H1 (cell line): ENCODE measurements around the gene PKD1L1. TPM values are rescaled to one million over a fixed set of nuclear protein-coding genes. Genes with fewer than 3 reads are reported as not detected.
A peak's percentile ranks its signal among the peaks of the same experiment; 100 is the strongest.

Source experiments
- CTCF ChIA-PET: fragments of 300-600 bp; sonication (Branson Sonifier 250); formaldehyde crosslinking; loops from one replicate; lab custom pipeline; 2021; ENCODE audit not compliant: partially characterized antibody; lab: Charles Lee
- POLR2A ChIA-PET: fragments of 300-600 bp; sonication (Branson Sonifier 250); formaldehyde crosslinking; loops from one replicate; lab custom pipeline; 2021; ENCODE audit warnings: inconsistent platforms; ENCODE audit not compliant: partially characterized antibody; lab: Charles Lee
- DNase-seq, 2 experiments: peaks; one replicate each; pipeline versions ENCODE4 v3.0.0 to v3.0.0-alpha.2; 2010 to 2022; ENCODE audit warnings: low spot score in 2 of 2, low read depth in 1 of 2, mixed read lengths in 1 of 2
- FAIRE-seq: peaks from 2 replicates; lab custom pipeline; 2011; peaks lifted over from hg19 to GRCh38; lab: Jason Lieb, UNC
- H2AFZ ChIP-seq: 2 replicates; pipeline ENCODE4 v1.8.1; 2012; ENCODE audit warnings: low read length, inconsistent platforms
- H2AK5ac ChIP-seq: 2 replicates; pipeline ENCODE4 v1.6.1; 2013; ENCODE audit warnings: low read depth, low read length
- H2BK120ac ChIP-seq: replicated peaks from 2 replicates; pipeline ENCODE3; 2013; ENCODE audit warnings: low read depth, low read length, inconsistent platforms
- H2BK12ac ChIP-seq: 2 replicates; pipeline ENCODE4 v1.6.1; 2013; ENCODE audit warnings: low read depth, low read length
- H2BK15ac ChIP-seq: 2 replicates; pipeline ENCODE4 v1.6.1; 2013; ENCODE audit warnings: low read length
- H2BK20ac ChIP-seq: 2 replicates; pipeline ENCODE4 v1.6.1; 2013; ENCODE audit warnings: low read length
- H2BK5ac ChIP-seq: 2 replicates; pipeline ENCODE4 v1.6.1; 2013; ENCODE audit warnings: low read depth, low read length
- H3K14ac ChIP-seq: 2 replicates; pipeline ENCODE4 v1.6.1; 2013; ENCODE audit warnings: inconsistent platforms; ENCODE audit not compliant: insufficient read length
- H3K18ac ChIP-seq: 2 replicates; pipeline ENCODE4 v1.6.1; 2013; ENCODE audit warnings: low read length; ENCODE audit errors: extremely low read depth
- H3K23ac ChIP-seq: 2 replicates; pipeline ENCODE4 v1.6.1; 2013; ENCODE audit warnings: inconsistent platforms; ENCODE audit not compliant: insufficient read length
- H3K23me2 ChIP-seq: 2 replicates; pipeline ENCODE4 v1.6.1; 2013; ENCODE audit warnings: low read depth, low read length
- H3K27ac ChIP-seq: 2 replicates; pipeline ENCODE4 v1.6.1; 2011; ENCODE audit warnings: low read depth, low read length, inconsistent platforms
- H3K27me3 ChIP-seq, 4 experiments: replicated peaks in 1 of 4; 1 replicate in 1 of 4; 2 replicates in 3 of 4; pipeline versions ENCODE4 v1.6.1 to v1.8.1; 2011 to 2013; ENCODE audit warnings: low read length in 3 of 4, mild to moderate bottlenecking in 3 of 4, inconsistent platforms in 2 of 4, mixed read lengths in 2 of 4, moderate library complexity in 1 of 4; ENCODE audit not compliant: control insufficient read depth in 3 of 4, insufficient read depth in 3 of 4; ENCODE audit errors: extremely low read depth in 1 of 4
- H3K36me3 ChIP-seq, 4 experiments: 2 replicates each; pipeline versions ENCODE4 v1.6.1 to v1.8.1; 2011 to 2013; ENCODE audit warnings: mild to moderate bottlenecking in 4 of 4, low read length in 3 of 4, moderate library complexity in 2 of 4, control low read depth in 1 of 4, inconsistent platforms in 1 of 4; ENCODE audit not compliant: insufficient read depth in 4 of 4, control insufficient read depth in 2 of 4
- H3K4ac ChIP-seq: replicated peaks from 2 replicates; pipeline ENCODE3; 2013; ENCODE audit warnings: low read length, low read depth, mixed read lengths, inconsistent platforms; ENCODE audit not compliant: insufficient read length
- H3K4me1 ChIP-seq, 4 experiments: replicated peaks in 1 of 4; 1 replicate in 1 of 4; 2 replicates in 3 of 4; pipeline versions ENCODE4 v1.6.1 to v1.8.1; 2011 to 2013; ENCODE audit warnings: low read length in 3 of 4, inconsistent platforms in 2 of 4, mixed read lengths in 1 of 4; ENCODE audit not compliant: insufficient read depth in 4 of 4, control insufficient read depth in 3 of 4
- H3K4me2 ChIP-seq, 2 experiments: 2 replicates each; pipeline versions ENCODE4 v1.6.1 to v1.8.1; 2011 to 2013; ENCODE audit warnings: low read depth in 2 of 2, low read length in 2 of 2, control low read depth in 1 of 2, inconsistent platforms in 1 of 2, mild to moderate bottlenecking in 1 of 2; ENCODE audit not compliant: insufficient read depth in 1 of 2
- H3K4me3 ChIP-seq, 4 experiments: fragments of 200-600, 300-600 bp in 1 of 4; sonication (generic), shearing (Covaris generic), sonication (Bioruptor Twin) in 1 of 4; 2 replicates each; pipeline versions ENCODE4 v1.5.1 to v1.8.1; 2011 to 2016; ENCODE audit warnings: low read length in 4 of 4, low read depth in 3 of 4, control low read depth in 2 of 4, inconsistent platforms in 2 of 4, mild to moderate bottlenecking in 2 of 4, mixed read lengths in 1 of 4, moderate library complexity in 1 of 4; ENCODE audit not compliant: insufficient read depth in 2 of 4; ENCODE audit errors: extremely low read depth in 1 of 4
- H3K56ac ChIP-seq: replicated peaks from 2 replicates; pipeline ENCODE3; 2013; ENCODE audit warnings: low read depth, mild to moderate bottlenecking, mixed read lengths, low read length, inconsistent platforms; ENCODE audit not compliant: insufficient read length
- H3K79me1 ChIP-seq: 2 replicates; pipeline ENCODE4 v1.6.1; 2013; ENCODE audit warnings: low read depth, low read length, control low read depth
- H3K79me2 ChIP-seq, 2 experiments: 2 replicates each; pipeline versions ENCODE4 v1.6.1 to v1.8.1; 2012 to 2013; ENCODE audit warnings: low read length in 2 of 2, mild to moderate bottlenecking in 2 of 2, inconsistent platforms in 1 of 2; ENCODE audit not compliant: insufficient read depth in 2 of 2, control insufficient read depth in 1 of 2
- H3K9ac ChIP-seq, 4 experiments: replicated peaks in 1 of 4; 1 replicate in 1 of 4; 2 replicates in 3 of 4; pipeline versions ENCODE4 v1.6.1 to v1.8.1; 2011 to 2013; ENCODE audit warnings: low read depth in 3 of 4, low read length in 3 of 4, control low read depth in 2 of 4, mild to moderate bottlenecking in 2 of 4, moderate library complexity in 2 of 4, inconsistent platforms in 1 of 4; ENCODE audit errors: extremely low read depth in 1 of 4
- H3K9me3 ChIP-seq, 2 experiments: 2 replicates each; pipeline versions ENCODE4 v1.6.1 to v1.8.1; 2012 to 2013; ENCODE audit warnings: mild to moderate bottlenecking in 2 of 2, moderate library complexity in 2 of 2, control low read depth in 1 of 2, inconsistent platforms in 1 of 2, low read depth in 1 of 2, low read length in 1 of 2, mixed read lengths in 1 of 2; ENCODE audit not compliant: insufficient read depth in 2 of 2
- H4K20me1 ChIP-seq, 2 experiments: replicated peaks in 1 of 2; 2 replicates each; pipeline versions ENCODE3 to v1.8.1; 2011 to 2013; ENCODE audit warnings: inconsistent platforms in 2 of 2, low read length in 2 of 2, mild to moderate bottlenecking in 1 of 2; ENCODE audit not compliant: insufficient read depth in 2 of 2, control insufficient read depth in 1 of 2
- H4K5ac ChIP-seq: 2 replicates; pipeline ENCODE4 v1.6.1; 2013; ENCODE audit warnings: low read length, low read depth, mixed read lengths, inconsistent platforms; ENCODE audit not compliant: insufficient read length
- H4K8ac ChIP-seq: 2 replicates; pipeline ENCODE4 v1.8.0; 2013; ENCODE audit warnings: mild to moderate bottlenecking, moderate library complexity, low read length, inconsistent platforms; ENCODE audit not compliant: insufficient read depth; ENCODE audit errors: extremely low read depth
- H4K91ac ChIP-seq: replicated peaks from 2 replicates; pipeline ENCODE3; 2013; ENCODE audit warnings: low read length, mixed read lengths, inconsistent platforms; ENCODE audit not compliant: insufficient read length
- BCL11A ChIP-seq, 2 experiments: IDR thresholded peaks; one replicate each; pipeline ENCODE4 v1.6.1; 2011; ENCODE audit warnings: low read depth in 2 of 2, low read length in 2 of 2, mild to moderate bottlenecking in 2 of 2
- CHD2 ChIP-seq: IDR thresholded peaks from 2 replicates; pipeline ENCODE4 v1.6.1; 2012; ENCODE audit warnings: low read length, improper control_type of control experiment
- EP300 ChIP-seq, 2 experiments: IDR thresholded peaks; 1 replicate in 1 of 2; 2 replicates in 1 of 2; pipeline ENCODE4 v1.6.1; 2011 to 2012; ENCODE audit warnings: low read depth in 2 of 2, low read length in 2 of 2, mild to moderate bottlenecking in 2 of 2, borderline replicate concordance in 1 of 2, inconsistent platforms in 1 of 2, moderate library complexity in 1 of 2
- GABPA ChIP-seq: IDR thresholded peaks from 2 replicates; pipeline ENCODE4 v1.6.1; 2011; ENCODE audit warnings: mild to moderate bottlenecking, low read length, moderate library complexity, borderline replicate concordance; ENCODE audit not compliant: insufficient read depth
- GTF2F1 ChIP-seq: IDR thresholded peaks from 2 replicates; pipeline ENCODE4 v1.6.1; 2012; ENCODE audit warnings: low read depth, low read length, improper control_type of control experiment, borderline replicate concordance
- KDM5A ChIP-seq: fragments of 200-600 bp; IDR thresholded peaks from 2 replicates; pipeline ENCODE4 v1.7.1; 2012; ENCODE audit warnings: mild to moderate bottlenecking, low read length, inconsistent platforms, mixed read lengths
- MAFK ChIP-seq: IDR thresholded peaks from 2 replicates; pipeline ENCODE4 v1.6.1; 2012; ENCODE audit warnings: low read depth, mild to moderate bottlenecking, improper control_type of control experiment, low read length
- NANOG ChIP-seq: IDR thresholded peaks from 2 replicates; pipeline ENCODE4 v1.6.1; 2011; ENCODE audit warnings: low read length, low read depth, mild to moderate bottlenecking, inconsistent platforms; ENCODE audit not compliant: insufficient read depth, poor library complexity, severe bottlenecking
- POU5F1 ChIP-seq: IDR thresholded peaks from 2 replicates; pipeline ENCODE4 v1.6.1; 2011; ENCODE audit warnings: low read depth, mild to moderate bottlenecking, low read length, moderate library complexity
- RFX5 ChIP-seq: IDR thresholded peaks from 2 replicates; pipeline ENCODE4 v1.6.1; 2011; ENCODE audit warnings: low read depth, low read length, improper control_type of control experiment, borderline replicate concordance
- TAF7 ChIP-seq: optimal IDR thresholded peaks from 2 replicates; pipeline ENCODE3; 2011; ENCODE audit warnings: low read depth, mild to moderate bottlenecking, inconsistent platforms, low read length, moderate library complexity, borderline replicate concordance
- WGBS, 2 experiments: shearing (Covaris generic) in 1 of 2; methylation state at CpG; one replicate each; pipeline versions ENCODE4 v1.1.6 to v1.1.7; 2013 to 2015; ENCODE audit warnings: low lambda C conversion rate in 2 of 2, mixed read lengths in 2 of 2, inconsistent platforms in 1 of 2, low coverage in 1 of 2, missing lambda C conversion rate in 1 of 2; ENCODE audit not compliant: insufficient replicate concordance in 2 of 2, insufficient coverage in 1 of 2, insufficient read length in 1 of 2; ENCODE audit errors: extremely low coverage in 1 of 2, missing lambda C conversion rate in 1 of 2; 5-methylcytosine and 5-hydroxymethylcytosine counted together
- polyA plus RNA-seq, 7 experiments: library from polyadenylated mRNA; depleted of rRNA in 3 of 7; stranded (reverse) in 5 of 7; unstranded in 2 of 7; fragments of >200 nt in 5 of 7; fragments of 200-250 nt in 2 of 7; gene quantifications; 1 replicate in 5 of 7; 2 replicates in 1 of 7; 4 replicates in 1 of 7; pipeline versions ENCODE4 v1.2.1 to v1.2.3, GENCODE V29; 2011 to 2013; ENCODE audit warnings: missing spikeins in 2 of 7, mixed read lengths in 2 of 7
- total RNA-seq: library from RNA; stranded (reverse); fragmentation: NEBNext Ultra II Directional; extraction: Animal tissue kit (Norgen Biotek cat#: 25700); gene quantifications from 2 replicates; pipeline ENCODE4 v1.2.1, GENCODE V29; 2021
- TF ChIP-seq, protein P1 (sequence below): IDR thresholded peaks from 2 replicates; pipeline ENCODE4 v1.6.1; 2011; ENCODE audit warnings: low read depth, mild to moderate bottlenecking, low read length; ENCODE audit not compliant: insufficient read depth

Gene PKD1L1
- total and polyA plus RNA-seq, 2 of the 8 experiments (the other 6 are each of a cell fraction or from before 2014, with no cell fraction given) = 0.22 to 0.35 TPM

DNA sequence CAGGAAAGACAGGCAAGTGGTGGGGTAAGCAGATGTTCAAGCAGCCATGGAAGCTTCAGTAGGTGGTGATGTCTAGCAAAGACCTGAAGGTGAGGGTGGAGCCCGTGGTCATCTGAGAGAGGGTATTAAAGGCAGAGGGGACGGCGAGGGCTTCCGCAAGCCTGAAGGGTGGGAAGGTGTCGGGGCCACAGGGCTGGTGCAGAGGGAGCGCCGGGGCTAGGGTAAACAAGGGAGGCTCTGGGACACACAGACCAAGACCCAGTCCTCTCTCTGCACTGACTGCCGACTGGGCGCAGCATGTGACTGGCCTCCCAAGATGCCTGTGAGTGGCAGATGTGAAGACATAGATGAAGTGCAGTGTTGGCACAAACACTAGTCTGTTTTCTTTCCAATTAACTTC, 132.4 kb downstream of the PKD1L1 start:
- Histone ChIP-seq H4K8ac (0 out of 2 replicates have a peak overlapping the region, but pooled peaks have one; percentile 6), H3K56ac (no peak overlapping the region), H3K27me3 (no peaks in the 10 kb centered on the region), H2BK15ac (no peak overlapping the region), H3K36me3 (no peaks in the 10 kb centered on the region), H2BK5ac (no peak overlapping the region), H3K9ac (no peak overlapping the region), H3K4me3 (no peak overlapping the region), H4K20me1 (no peaks in the 10 kb centered on the region), H3K14ac (no peak overlapping the region), H3K4me2 (no peak overlapping the region), H2AK5ac (no peak overlapping the region), H2BK120ac (no peak overlapping the region), H3K79me2 (no peaks in the 10 kb centered on the region), H3K9me3 (no peaks in the 10 kb centered on the region), H2BK12ac (no peak overlapping the region), H2AFZ (no peak overlapping the region), H3K18ac (no peak overlapping the region), H3K27ac (no peak overlapping the region), H3K4me1 (peaks cover 0 to 5% (median 2%) of the 10 kb centered on the region in 4 experiments; a peak in 2 of 7 replicates), H3K23ac (no peak overlapping the region), H3K4ac (no peak overlapping the region), H4K91ac (no peak overlapping the region), H2BK20ac (no peak overlapping the region), H4K5ac (no peak overlapping the region), H3K23me2 (no peaks in the 10 kb centered on the region), H3K79me1 (no peaks in the 10 kb centered on the region)
- DNase-seq = no peak
- 89% methylated on average over 9 of the region's 9 CpGs; no CpG with 5 or more reads in 1 of the 2 experiments for WGBS, 2 experiments
- ChIA-PET POLR2A (no interaction called here), CTCF (interaction anchor here (0.7 to 3.0 kb wide), 2 partner anchors 446 to 550 kb away, joined by 3 to 13 read pairs; no protein-coding TSS in a partner anchor)
- no peak for FAIRE-seq
- TF ChIP-seq TAF7 = no peak
- no peak for TF ChIP-seq MAFK
- no peak for TF ChIP-seq BCL11A (IDR thresholded peaks at IDR 0.05; ENCODE audit: low read depth in 2 of 2, low read length in 2 of 2)
- TF ChIP-seq GTF2F1 = no peak
- TF ChIP-seq, protein P1, sequence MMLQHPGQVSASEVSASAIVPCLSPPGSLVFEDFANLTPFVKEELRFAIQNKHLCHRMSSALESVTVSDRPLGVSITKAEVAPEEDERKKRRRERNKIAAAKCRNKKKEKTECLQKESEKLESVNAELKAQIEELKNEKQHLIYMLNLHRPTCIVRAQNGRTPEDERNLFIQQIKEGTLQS = no peak
- no peak for TF ChIP-seq GABPA
- TF ChIP-seq RFX5 = no peak
- TF ChIP-seq POU5F1 = no peak
- no peak for TF ChIP-seq NANOG
- no peak for TF ChIP-seq EP300 (IDR thresholded peaks at IDR 0.05; ENCODE audit: borderline replicate concordance in 1 of 2, low read depth in 2 of 2, low read length in 2 of 2)
- no peak for TF ChIP-seq KDM5A
- no peak for TF ChIP-seq CHD2
